Pancreas (tissue), 10 donors: Measurements from ENCODE around the gene DMC1. TPM values are rescaled to one million over a fixed set of nuclear protein-coding genes. Genes with fewer than 3 reads are reported as not detected.
A peak's percentile ranks its signal among the peaks of the same experiment; 100 is the strongest.

ENCODE experiments used
- ATAC-seq, 4 donors: fragments of 200-7000 bp; cut with Tn5 transposase; one replicate each; pipeline versions ENCODE4 v1.8.0 to v1.9.1; 2020; ENCODE audit warnings: mild to moderate bottlenecking in 4 of 4, moderate library complexity in 4 of 4
- DNase-seq, 6 donors: peaks; one replicate each; pipeline ENCODE4 v3.0.0-alpha.2; 2020
- FAIRE-seq: peaks from 2 replicates; lab custom pipeline; 2012; peaks lifted over from hg19 to GRCh38; lab: Jason Lieb, UNC
- H3K27ac ChIP-seq, 4 donors: fragments of 200-600 bp; sonication (generic); 1 replicate in 3 of 4; 2 replicates in 1 of 4; pipeline versions ENCODE4 v1.5.0 to v1.8.0; 2020
- H3K27me3 ChIP-seq, 4 donors: fragments of 200-600 bp; one replicate each; pipeline ENCODE4 v1.8.0; 2021
- H3K36me3 ChIP-seq, 3 donors: fragments of 200-600 bp; sonication (generic) in 1 of 3; one replicate each; pipeline versions ENCODE4 v1.5.0 to v1.8.0; 2020 to 2021
- H3K4me1 ChIP-seq, 3 donors: fragments of 200-600 bp; one replicate each; pipeline ENCODE4 v1.8.0; 2021
- H3K4me3 ChIP-seq, 4 donors: fragments of 200-600 bp; sonication (generic) in 2 of 4; one replicate each; pipeline versions ENCODE4 v1.5.0 to v1.8.0; 2020 to 2021
- H3K9me3 ChIP-seq, 4 donors: fragments of 200-600 bp; one replicate each; pipeline ENCODE4 v1.8.0; 2021
- CTCF ChIP-seq, 4 donors: fragments of 200-600 bp; sonication (generic) in 3 of 4; IDR thresholded peaks; one replicate each; pipeline versions ENCODE4 v1.5.0 to v1.8.0; 2021; ENCODE audit warnings: antibody characterized with exemption in 4 of 4
- WGBS, 2 donors: extraction: QIAGEN DNeasy Blood & Tissue Kit; methylation state at CpG; one replicate each; pipeline ENCODE4 v1.1.7; 2013; 5-methylcytosine and 5-hydroxymethylcytosine counted together
- intact Hi-C, 3 donors: fragments of 100-400 bp; cut with DNase I; formaldehyde crosslinking; loops; one replicate each; pipeline versions ENCODE4 v1.11.1 to v1.14.2; 2022
- polyA plus RNA-seq, 2 donors: library from polyadenylated mRNA; stranded (reverse); fragments of 200-250 nt; gene quantifications; one replicate each; pipeline ENCODE4 v1.2.3, GENCODE V29; 2013
- total RNA-seq, 6 donors: library from RNA; stranded (reverse); fragmentation: NEBNext Ultra II Directional in 4 of 6; extraction: Animal tissue kit (Norgen Biotek cat#: 25700) in 4 of 6; gene quantifications; one replicate each; pipeline versions ENCODE4 v1.2.1 to v1.2.4, GENCODE V29; 2021 to 2023
- donor health status: healthy with polysubstance abuse.
- donor health status: DM: no; HTN: no; CAD: no; lungs with moderate emphysema.
- donor health status: DM: no; HTN: no; CAD: no.
- donor health status: control.
- donor health status: control.
- donor health status: Bipolar disorder and iron deficiency.
- donor health status: DM: yes; HTN: yes; CAD: no.
- donor health status: DM: no; HTN: no; CAD: no.
- donor health status: DM: no; HTN: no; CAD: no.
- donor health status: DM: yes; HTN: yes; CAD: no.

The DMC1 gene
- total and polyA plus RNA-seq, 8 donors = 0.14 to 0.28 (median 0.22) TPM; not detected in 4

GRCh38 chr22:38484244-38484643 is 85.7 kb downstream of the DMC1 start:
- intact Hi-C loops = no loop called here
- WGBS, 2 donors = 79 to 88% methylated on average over 1 of the region's 1 CpG
- peaks cover 19 to 84% (median 45%) of the 10 kb centered on the region in 3 donors for H3K36me3 ChIP-seq
- no peak overlapping the region for H3K27ac ChIP-seq
- no peak overlapping the region for H3K4me3 ChIP-seq
- no peaks in the 10 kb centered on the region for H3K27me3 ChIP-seq
- H3K9me3 ChIP-seq = no peaks in the 10 kb centered on the region
- TF ChIP-seq CTCF (IDR thresholded peaks at IDR 0.05) = no peak
- FAIRE-seq = no peak
- peaks cover 0 to 5% (median 0%) of the 10 kb centered on the region in 3 donors for H3K4me1 ChIP-seq
- ATAC-seq = no peak
- DNase-seq = no peak

DNA sequence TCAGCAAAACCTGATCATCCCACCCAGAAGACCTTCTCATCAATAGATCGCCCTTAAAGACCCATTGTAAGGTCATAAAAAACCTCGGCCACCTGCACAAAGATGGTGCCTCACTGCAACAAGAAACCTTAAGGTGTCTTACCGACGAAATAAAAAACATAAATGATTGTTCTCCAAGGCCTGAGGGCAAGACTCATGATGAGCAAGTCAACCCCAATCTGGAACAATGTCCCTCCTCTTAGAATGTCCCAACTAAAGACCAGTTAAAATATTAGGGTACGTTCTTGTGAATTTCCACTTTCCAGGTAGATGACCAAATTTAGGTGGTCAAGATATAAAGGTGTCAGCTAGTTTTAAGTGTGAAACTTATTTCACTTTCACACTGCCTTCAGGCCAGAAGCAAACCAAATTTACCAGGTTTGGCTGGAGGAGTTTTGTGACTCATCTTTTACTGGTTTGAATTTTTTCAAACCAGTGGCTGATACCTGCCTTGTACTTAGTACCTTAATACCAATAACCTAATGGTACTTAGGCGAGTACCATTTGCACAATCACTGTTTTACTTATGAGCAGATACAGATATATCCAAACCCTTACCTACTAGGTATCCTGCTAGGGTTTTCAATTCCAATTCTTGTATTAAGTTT is 87.2 kb downstream of the DMC1 start:
- ATAC-seq (no peak), DNase-seq (no peak), FAIRE-seq (no peak)
- TF ChIP-seq CTCF (IDR thresholded peaks at IDR 0.05) = no peak
- Histone ChIP-seq H3K36me3 (peaks cover 16 to 71% (median 34%) of the 10 kb centered on the region in 3 donors), H3K4me1 (no peaks in the 10 kb centered on the region), H3K4me3 (no peak overlapping the region), H3K9me3 (no peaks in the 10 kb centered on the region), H3K27ac (no peak overlapping the region), H3K27me3 (no peaks in the 10 kb centered on the region)
- intact Hi-C loops = no loop called here
- 94 to 97% methylated on average over 6 of the region's 6 CpGs for WGBS, 2 donors

DNA sequence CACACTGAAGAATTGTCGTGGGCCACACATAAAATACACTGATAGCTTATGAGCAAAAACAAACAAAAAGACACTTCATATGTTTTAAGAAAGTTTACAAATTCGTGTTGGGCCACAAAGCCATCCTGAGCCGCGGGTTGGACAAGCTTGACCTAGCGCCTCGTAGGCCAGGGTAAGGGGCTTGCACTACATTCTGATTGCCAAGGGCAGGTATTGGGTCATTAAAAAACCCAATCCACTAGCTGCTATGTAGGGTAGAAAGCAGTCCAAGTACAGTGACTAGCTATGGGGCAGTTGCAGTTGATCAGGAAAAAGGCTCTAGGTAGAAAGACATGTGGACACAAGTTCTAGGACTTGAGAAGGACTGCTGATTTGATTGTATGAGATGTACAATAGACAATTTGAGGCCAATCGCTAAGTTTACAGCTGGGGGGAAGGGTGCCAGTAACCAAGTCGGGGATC is 88.1 kb downstream of the DMC1 start:
- H3K36me3 ChIP-seq = peaks cover 16 to 62% (median 26%) of the 10 kb centered on the region in 3 donors
- no peak for DNase-seq
- H3K9me3 ChIP-seq = no peaks in the 10 kb centered on the region
- no peak overlapping the region for H3K27ac ChIP-seq
- H3K4me1 ChIP-seq = no peaks in the 10 kb centered on the region
- H3K27me3 ChIP-seq = no peaks in the 10 kb centered on the region
- intact Hi-C loops = no loop called here
- WGBS, 2 donors = 86 to 88% methylated on average over 8 of the region's 8 CpGs
- no peak overlapping the region for H3K4me3 ChIP-seq
- FAIRE-seq = no peak
- no peak for TF ChIP-seq CTCF (IDR thresholded peaks at IDR 0.05)
- peak in 1 of 4 donors; percentile 4 for ATAC-seq

- no peak for TF ChIP-seq CTCF (IDR thresholded peaks at IDR 0.05)
- H3K27me3 ChIP-seq = no peaks in the 10 kb centered on the region
- no peaks in the 10 kb centered on the region for H3K4me1 ChIP-seq
- ATAC-seq (peak in 1 of 4 donors; percentile 6), FAIRE-seq (no peak), DNase-seq (no peak)
- H3K9me3 ChIP-seq = no peaks in the 10 kb centered on the region
- intact Hi-C loops = no loop called here
- 87 to 92% methylated on average over 3 of the region's 3 CpGs for WGBS, 2 donors
- peaks cover 16 to 56% (median 21%) of the 10 kb centered on the region in 3 donors for H3K36me3 ChIP-seq
- no peak overlapping the region for H3K4me3 ChIP-seq
- no peak overlapping the region for H3K27ac ChIP-seq
Measured at GRCh38 chr22:38481162-38481870, 88.7 kb downstream of the DMC1 start.
